H9 (cell line): ENCODE results near the gene SOD3. TPM values are rescaled to one million over a fixed set of nuclear protein-coding genes. Genes with fewer than 3 reads are reported as not detected.

Experiments used
- DNase-seq: peaks from one replicate; pipeline ENCODE4 v3.0.0-alpha.2; 2017
- H2AFZ ChIP-seq: one replicate; pipeline ENCODE4 v1.6.1; 2013; ENCODE audit warnings: mild to moderate bottlenecking, low read length, control low read depth, moderate library complexity
- H2AK5ac ChIP-seq: 2 replicates; pipeline ENCODE4 v1.6.1; 2013; ENCODE audit warnings: low read length, control low read depth, mixed read lengths; ENCODE audit not compliant: insufficient read length
- H2BK120ac ChIP-seq: one replicate; pipeline ENCODE4 v1.6.1; 2013; ENCODE audit warnings: low read depth, mild to moderate bottlenecking, low read length, control low read depth, inconsistent platforms; ENCODE audit not compliant: poor library complexity, severe bottlenecking
- H2BK12ac ChIP-seq: 2 replicates; pipeline ENCODE4 v1.6.1; 2013; ENCODE audit warnings: low read length, control low read depth, mixed read lengths, low read depth; ENCODE audit not compliant: insufficient read length
- H2BK15ac ChIP-seq: 2 replicates; pipeline ENCODE4 v1.6.1; 2013; ENCODE audit warnings: low read depth, low read length, control low read depth
- H2BK20ac ChIP-seq: one replicate; pipeline ENCODE4 v1.6.1; 2013; ENCODE audit warnings: low read depth, mild to moderate bottlenecking, low read length, control low read depth, inconsistent platforms; ENCODE audit not compliant: poor library complexity, severe bottlenecking
- H2BK5ac ChIP-seq: 2 replicates; pipeline ENCODE4 v1.6.1; 2013; ENCODE audit warnings: low read length, control low read depth, mixed read lengths; ENCODE audit not compliant: insufficient read length
- H3K14ac ChIP-seq: 2 replicates; pipeline ENCODE4 v1.6.1; 2013; ENCODE audit warnings: low read length, control low read depth; ENCODE audit not compliant: insufficient read depth
- H3K18ac ChIP-seq: 2 replicates; pipeline ENCODE4 v1.6.1; 2013; ENCODE audit warnings: low read depth, mild to moderate bottlenecking, mixed read lengths, low read length, control low read depth; ENCODE audit not compliant: insufficient read length
- H3K23ac ChIP-seq: 2 replicates; pipeline ENCODE4 v1.6.1; 2013; ENCODE audit warnings: low read length, control low read depth, mixed read lengths, low read depth; ENCODE audit not compliant: insufficient read length
- H3K23me2 ChIP-seq: 2 replicates; pipeline ENCODE4 v1.6.1; 2013; ENCODE audit warnings: low read depth, mild to moderate bottlenecking, mixed read lengths, low read length, control low read depth; ENCODE audit not compliant: insufficient read length, poor library complexity, severe bottlenecking
- H3K27ac ChIP-seq: 2 replicates; pipeline ENCODE4 v1.5.1; 2013; ENCODE audit warnings: low read length, control low read depth, mixed read lengths, low read depth; ENCODE audit not compliant: insufficient read length
- H3K27me3 ChIP-seq: 2 replicates; pipeline ENCODE4 v1.6.1; 2013; ENCODE audit warnings: low read length, control low read depth, inconsistent platforms; ENCODE audit not compliant: insufficient read depth
- H3K4ac ChIP-seq: 2 replicates; pipeline ENCODE4 v1.6.1; 2013; ENCODE audit warnings: low read depth, mild to moderate bottlenecking, control low read depth, inconsistent platforms, low read length, moderate library complexity
- H3K4me1 ChIP-seq: 2 replicates; pipeline ENCODE4 v1.6.1; 2013; ENCODE audit warnings: low read length, control low read depth, inconsistent platforms; ENCODE audit not compliant: insufficient read depth
- H3K4me2 ChIP-seq: 2 replicates; pipeline ENCODE4 v1.6.1; 2013; ENCODE audit warnings: low read length, control low read depth, mixed read lengths; ENCODE audit not compliant: insufficient read length, insufficient read depth
- H3K56ac ChIP-seq: 2 replicates; pipeline ENCODE4 v1.6.1; 2013; ENCODE audit warnings: low read depth, mild to moderate bottlenecking, mixed read lengths, low read length, control low read depth; ENCODE audit not compliant: insufficient read length
- H3K79me1 ChIP-seq: 2 replicates; pipeline ENCODE4 v1.6.1; 2013; ENCODE audit warnings: low read depth, mild to moderate bottlenecking, moderate library complexity, low read length, control low read depth, inconsistent platforms; ENCODE audit not compliant: insufficient read depth, poor library complexity, severe bottlenecking
- H3K79me2 ChIP-seq: 2 replicates; pipeline ENCODE4 v1.6.1; 2013; ENCODE audit warnings: low read length, control low read depth, inconsistent platforms; ENCODE audit not compliant: insufficient read depth
- H3K9ac ChIP-seq: 2 replicates; pipeline ENCODE4 v1.6.1; 2013; ENCODE audit warnings: low read length, control low read depth, mixed read lengths; ENCODE audit not compliant: insufficient read length; ENCODE audit errors: extremely low read depth
- H3K9me3 ChIP-seq: one replicate; pipeline ENCODE4 v1.6.1; 2013; ENCODE audit warnings: low read depth, low read length, inconsistent platforms; ENCODE audit not compliant: control insufficient read depth
- H3T11ph ChIP-seq: one replicate; pipeline ENCODE4 v1.6.1; 2013; ENCODE audit warnings: mild to moderate bottlenecking, low read length, control low read depth, inconsistent platforms
- H4K20me1 ChIP-seq: one replicate; pipeline ENCODE4 v1.6.1; 2013; ENCODE audit not compliant: control insufficient read depth, insufficient read length, insufficient read depth
- H4K5ac ChIP-seq: 2 replicates; pipeline ENCODE4 v1.6.1; 2013; ENCODE audit warnings: low read depth, mild to moderate bottlenecking, mixed read lengths, low read length, control low read depth; ENCODE audit not compliant: insufficient read length
- H4K8ac ChIP-seq: replicated peaks from 2 replicates; pipeline ENCODE4 v1.6.1; 2013; ENCODE audit warnings: low read length, control low read depth, mixed read lengths, low read depth; ENCODE audit not compliant: insufficient read length
- H4K91ac ChIP-seq: 2 replicates; pipeline ENCODE4 v1.6.1; 2013; ENCODE audit warnings: low read depth, mild to moderate bottlenecking, moderate library complexity, mixed read lengths, low read length, control low read depth; ENCODE audit not compliant: insufficient read length
- H3K27ac Mint-ChIP-seq, 3 experiments: 2 replicates in 2 of 3; 3 replicates in 1 of 3; pipeline ENCODE4 v1.8.0; 2020 to 2021; ENCODE audit warnings: mixed read lengths in 3 of 3, mild to moderate bottlenecking in 1 of 3, moderate library complexity in 1 of 3
- H3K27me3 Mint-ChIP-seq: 2 replicates; pipeline ENCODE4 v1.8.0; 2021; ENCODE audit warnings: low read depth, mild to moderate bottlenecking, moderate library complexity, mixed read lengths
- H3K36me3 Mint-ChIP-seq, 3 experiments: 2 replicates in 2 of 3; 3 replicates in 1 of 3; pipeline ENCODE4 v1.8.0; 2020 to 2021; ENCODE audit warnings: low read depth in 3 of 3, mixed read lengths in 3 of 3; ENCODE audit not compliant: insufficient read depth in 1 of 3
- H3K4me1 Mint-ChIP-seq, 2 experiments: 2 replicates each; pipeline ENCODE4 v1.8.0; 2020; ENCODE audit warnings: mixed read lengths in 2 of 2
- H3K4me3 Mint-ChIP-seq, 2 experiments: 2 replicates in 1 of 2; 3 replicates in 1 of 2; pipeline ENCODE4 v1.8.0; 2020 to 2021; ENCODE audit warnings: mild to moderate bottlenecking in 2 of 2, mixed read lengths in 2 of 2, moderate library complexity in 1 of 2
- H3K9me3 Mint-ChIP-seq, 2 experiments: 2 replicates in 1 of 2; 3 replicates in 1 of 2; pipeline ENCODE4 v1.8.0; 2020; ENCODE audit warnings: mild to moderate bottlenecking in 2 of 2, mixed read lengths in 2 of 2, moderate library complexity in 1 of 2
- WGBS: extraction: QIAGEN DNeasy Blood & Tissue Kit; methylation state at CpG from one replicate; pipeline ENCODE4 v1.1.7; 2013; ENCODE audit warnings: missing lambda C conversion rate, low lambda C conversion rate, mixed read lengths; ENCODE audit not compliant: insufficient read length; ENCODE audit errors: extremely low coverage; 5-methylcytosine and 5-hydroxymethylcytosine counted together
- total RNA-seq: library from RNA; stranded (reverse); gene quantifications from 2 replicates; pipeline ENCODE4 v1.2.1, GENCODE V29; 2021
- TF ChIP-seq, protein P1 (sequence below): fragments of 200-600 bp; sonication (generic); conservative IDR thresholded peaks from 3 replicates; pipeline ENCODE4 v1.8.0; 2021; ENCODE audit warnings: antibody characterized with exemption, mild to moderate bottlenecking

The SOD3 gene
- total RNA-seq, 1 experiment from 2014 or later, result 3.3 TPM

DNA sequence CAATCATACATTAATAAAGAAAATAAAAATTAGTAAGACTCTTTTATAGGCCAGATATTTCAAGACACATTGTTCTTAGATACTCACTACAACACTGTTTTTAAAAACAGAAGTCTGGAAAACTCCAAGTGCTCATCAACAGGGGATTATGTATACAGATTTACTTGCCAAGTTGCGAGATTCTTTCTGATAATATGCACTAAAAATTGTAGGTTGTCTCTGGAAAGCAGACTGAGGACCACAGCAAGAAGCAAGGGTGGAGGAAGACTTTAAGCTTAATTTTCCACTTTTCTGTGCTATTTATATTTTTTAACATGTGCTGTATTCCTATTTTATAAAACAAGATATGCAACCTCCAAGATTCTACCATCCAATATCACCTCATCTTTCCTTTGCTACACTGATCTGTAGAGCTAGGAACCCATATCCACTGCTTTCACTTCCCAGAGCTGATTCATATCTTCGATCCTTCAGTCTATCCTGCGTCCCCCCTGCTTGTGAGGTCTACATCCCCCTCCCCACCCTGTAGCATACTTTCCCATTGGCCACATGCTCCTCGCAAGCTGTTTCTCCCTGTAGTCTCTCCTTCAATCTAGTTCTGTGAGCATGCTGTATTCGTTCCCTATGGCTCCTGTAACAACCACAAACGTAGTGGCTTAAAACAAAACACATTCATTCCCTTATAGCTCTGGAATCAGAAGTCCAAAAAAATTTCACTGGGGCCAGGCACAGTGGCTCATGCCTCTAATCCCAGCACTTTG is 15.7 kb downstream of the SOD3 start:
- no peaks in the 10 kb centered on the region for H3K9me3 ChIP-seq
- H3K9me3 Mint-ChIP-seq, result peaks cover 0 to 5% of the 10 kb centered on the region in 2 experiments; a peak in 3 of 5 replicates
- H3K4me1 ChIP-seq, result no peaks in the 10 kb centered on the region
- H3K79me1 ChIP-seq, result no peaks in the 10 kb centered on the region
- no peaks in the 10 kb centered on the region for H3K27me3 ChIP-seq
- no peak overlapping the region for H3K27ac Mint-ChIP-seq
- no peak overlapping the region for H2BK15ac ChIP-seq
- no peaks in the 10 kb centered on the region for H4K20me1 ChIP-seq
- H2AK5ac ChIP-seq, result no peak overlapping the region
- H3K36me3 Mint-ChIP-seq, result peaks cover 5 to 17% (median 7%) of the 10 kb centered on the region in 3 experiments; a peak in 5 of 7 replicates
- TF ChIP-seq, protein P1, sequence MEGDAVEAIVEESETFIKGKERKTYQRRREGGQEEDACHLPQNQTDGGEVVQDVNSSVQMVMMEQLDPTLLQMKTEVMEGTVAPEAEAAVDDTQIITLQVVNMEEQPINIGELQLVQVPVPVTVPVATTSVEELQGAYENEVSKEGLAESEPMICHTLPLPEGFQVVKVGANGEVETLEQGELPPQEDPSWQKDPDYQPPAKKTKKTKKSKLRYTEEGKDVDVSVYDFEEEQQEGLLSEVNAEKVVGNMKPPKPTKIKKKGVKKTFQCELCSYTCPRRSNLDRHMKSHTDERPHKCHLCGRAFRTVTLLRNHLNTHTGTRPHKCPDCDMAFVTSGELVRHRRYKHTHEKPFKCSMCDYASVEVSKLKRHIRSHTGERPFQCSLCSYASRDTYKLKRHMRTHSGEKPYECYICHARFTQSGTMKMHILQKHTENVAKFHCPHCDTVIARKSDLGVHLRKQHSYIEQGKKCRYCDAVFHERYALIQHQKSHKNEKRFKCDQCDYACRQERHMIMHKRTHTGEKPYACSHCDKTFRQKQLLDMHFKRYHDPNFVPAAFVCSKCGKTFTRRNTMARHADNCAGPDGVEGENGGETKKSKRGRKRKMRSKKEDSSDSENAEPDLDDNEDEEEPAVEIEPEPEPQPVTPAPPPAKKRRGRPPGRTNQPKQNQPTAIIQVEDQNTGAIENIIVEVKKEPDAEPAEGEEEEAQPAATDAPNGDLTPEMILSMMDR, result no peak
- H2BK120ac ChIP-seq, result no peak overlapping the region
- no peak overlapping the region for H3K27ac ChIP-seq
- no peaks in the 10 kb centered on the region for H3K23me2 ChIP-seq
- no peak overlapping the region for H2BK12ac ChIP-seq
- H3K18ac ChIP-seq, result no peak overlapping the region
- peaks cover 12 to 22% of the 10 kb centered on the region in 2 experiments for H3K4me1 Mint-ChIP-seq
- no CpG with 5 or more reads among the region's 6 CpGs for WGBS
- H3K56ac ChIP-seq, result no peak overlapping the region
- H3K4me2 ChIP-seq, result no peak overlapping the region
- H3K4me3 Mint-ChIP-seq, result no peak overlapping the region
- no peak overlapping the region for H4K5ac ChIP-seq
- no peak overlapping the region for H4K91ac ChIP-seq
- H2BK5ac ChIP-seq, result no peak overlapping the region
- H4K8ac ChIP-seq, result no peak overlapping the region
- no peak overlapping the region for H3K4ac ChIP-seq
- no peak overlapping the region for H3K14ac ChIP-seq
- H3K9ac ChIP-seq, result no peak overlapping the region
- H3K79me2 ChIP-seq, result no peaks in the 10 kb centered on the region
- no peak overlapping the region for H3T11ph ChIP-seq
- no peak overlapping the region for H2BK20ac ChIP-seq
- DNase-seq, result no peak
- no peak overlapping the region for H2AFZ ChIP-seq
- no peak overlapping the region for H3K23ac ChIP-seq
- no peaks in the 10 kb centered on the region; the same call in 1 of the 2 replicates for H3K27me3 Mint-ChIP-seq
